ENCODE data around the gene SIDT1. TPM values are rescaled to one million over a fixed set of nuclear protein-coding genes. Genes with fewer than 3 reads are reported as not detected.

The SIDT1 gene
- total RNA-seq, 1 experiment from 2014 or later: not detected

DNA sequence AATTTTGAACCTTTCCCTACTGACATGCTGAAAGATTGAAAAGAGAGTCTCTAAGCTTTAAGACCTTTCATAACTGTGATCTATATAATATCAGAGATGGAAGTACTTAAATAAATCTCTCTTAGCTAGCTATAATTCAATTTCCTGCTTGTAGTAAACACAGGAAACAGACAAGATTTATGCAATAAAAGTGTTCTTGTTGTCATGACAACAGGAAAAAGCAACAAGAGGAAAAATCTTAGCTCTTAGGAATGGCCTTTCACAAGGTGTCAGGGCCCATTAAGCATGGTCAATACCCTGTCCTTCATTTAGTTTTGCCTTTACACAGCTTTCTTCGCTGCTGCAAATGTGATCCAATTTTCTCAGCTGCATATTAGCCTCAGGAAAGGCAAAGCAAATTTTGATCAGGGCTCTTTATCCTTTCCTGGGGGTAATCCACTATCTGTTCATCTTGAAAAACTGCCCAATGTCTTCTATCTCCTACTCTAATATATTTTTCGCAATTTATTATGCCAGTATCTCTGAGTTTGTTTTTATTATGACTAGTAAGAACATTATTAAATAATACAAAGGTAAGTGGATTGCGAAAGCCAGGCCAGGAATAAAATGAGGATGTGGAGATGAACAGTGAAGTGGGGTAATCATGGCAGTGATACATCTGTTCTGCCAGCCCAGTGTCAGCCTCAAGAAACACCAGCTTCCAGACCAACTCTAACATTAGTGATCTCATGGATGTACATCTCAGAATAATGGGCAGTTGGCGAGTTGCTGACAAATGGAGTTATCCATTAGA, 28.7 kb downstream of the SIDT1 start:
- Histone ChIP-seq H4K20me1 (ENCODE audit: control insufficient read depth, insufficient read depth, insufficient read length) (no peaks in the 10 kb centered on the region), H2BK120ac (ENCODE audit: low read depth, low read length, poor library complexity, severe bottlenecking) (no peak overlapping the region), H3K4ac (ENCODE audit: low read depth, low read length) (no peak overlapping the region), H3T11ph (ENCODE audit: low read length) (no peak overlapping the region), H3K9me3 (ENCODE audit: control insufficient read depth, low read depth, low read length) (no peaks in the 10 kb centered on the region), H4K5ac (ENCODE audit: insufficient read length, low read depth, low read length) (no peak overlapping the region), H3K79me2 (ENCODE audit: insufficient read depth, low read length) (no peaks in the 10 kb centered on the region), H3K18ac (ENCODE audit: insufficient read length, low read depth, low read length) (no peak overlapping the region), H2AK5ac (ENCODE audit: insufficient read length, low read length) (no peak overlapping the region), H3K79me1 (ENCODE audit: insufficient read depth, low read depth, low read length, poor library complexity, severe bottlenecking) (no peaks in the 10 kb centered on the region), H2BK12ac (ENCODE audit: insufficient read length, low read depth, low read length) (no peak overlapping the region), H3K56ac (ENCODE audit: insufficient read length, low read depth, low read length) (no peak overlapping the region), H4K91ac (ENCODE audit: insufficient read length, low read depth, low read length) (no peak overlapping the region), H3K27ac (ENCODE audit: insufficient read length, low read depth, low read length) (no peak overlapping the region), H3K23me2 (ENCODE audit: insufficient read length, low read depth, low read length, poor library complexity, severe bottlenecking) (no peaks in the 10 kb centered on the region), H3K14ac (ENCODE audit: insufficient read depth, low read length) (no peak overlapping the region), H2BK20ac (ENCODE audit: low read depth, low read length, poor library complexity, severe bottlenecking) (no peak overlapping the region), H4K8ac (replicated peaks; ENCODE audit: insufficient read length, low read depth, low read length) (no peak overlapping the region), H2AFZ (ENCODE audit: low read length) (no peak overlapping the region), H3K23ac (ENCODE audit: insufficient read length, low read depth, low read length) (no peak overlapping the region), H3K4me2 (ENCODE audit: insufficient read depth, insufficient read length, low read length) (no peak overlapping the region), H2BK5ac (ENCODE audit: insufficient read length, low read length) (no peak overlapping the region), H2BK15ac (ENCODE audit: low read depth, low read length) (no peak overlapping the region), H3K27me3 (ENCODE audit: insufficient read depth, low read length) (no peaks in the 10 kb centered on the region), H3K9ac (ENCODE audit: extremely low read depth, insufficient read length, low read length) (no peak overlapping the region), H3K4me1 (ENCODE audit: insufficient read depth, low read length) (no peaks in the 10 kb centered on the region)
- DNase-seq: no peak
- Mint-ChIP-seq H3K9me3 (no peaks in the 10 kb centered on the region), H3K4me3 (no peak overlapping the region), H3K36me3 (ENCODE audit: insufficient read depth in 1 of 3, low read depth in 3 of 3) (no peaks in the 10 kb centered on the region), H3K4me1 (peaks cover 0 to 2% of the 10 kb centered on the region in 2 experiments; a peak in 1 of 4 replicates), H3K27me3 (ENCODE audit: low read depth) (no peaks in the 10 kb centered on the region), H3K27ac (no peak overlapping the region)
- TF ChIP-seq, protein P1, sequence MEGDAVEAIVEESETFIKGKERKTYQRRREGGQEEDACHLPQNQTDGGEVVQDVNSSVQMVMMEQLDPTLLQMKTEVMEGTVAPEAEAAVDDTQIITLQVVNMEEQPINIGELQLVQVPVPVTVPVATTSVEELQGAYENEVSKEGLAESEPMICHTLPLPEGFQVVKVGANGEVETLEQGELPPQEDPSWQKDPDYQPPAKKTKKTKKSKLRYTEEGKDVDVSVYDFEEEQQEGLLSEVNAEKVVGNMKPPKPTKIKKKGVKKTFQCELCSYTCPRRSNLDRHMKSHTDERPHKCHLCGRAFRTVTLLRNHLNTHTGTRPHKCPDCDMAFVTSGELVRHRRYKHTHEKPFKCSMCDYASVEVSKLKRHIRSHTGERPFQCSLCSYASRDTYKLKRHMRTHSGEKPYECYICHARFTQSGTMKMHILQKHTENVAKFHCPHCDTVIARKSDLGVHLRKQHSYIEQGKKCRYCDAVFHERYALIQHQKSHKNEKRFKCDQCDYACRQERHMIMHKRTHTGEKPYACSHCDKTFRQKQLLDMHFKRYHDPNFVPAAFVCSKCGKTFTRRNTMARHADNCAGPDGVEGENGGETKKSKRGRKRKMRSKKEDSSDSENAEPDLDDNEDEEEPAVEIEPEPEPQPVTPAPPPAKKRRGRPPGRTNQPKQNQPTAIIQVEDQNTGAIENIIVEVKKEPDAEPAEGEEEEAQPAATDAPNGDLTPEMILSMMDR (conservative IDR thresholded peaks at IDR 0.05): no peak
- no CpG with 5 or more reads among the region's 4 CpGs for WGBS (ENCODE audit: extremely low coverage, insufficient read length, low lambda C conversion rate)

Data from H9 (cell line).